Right atrium auricular region (tissue), 2 donors: ENCODE results near the gene MXRA7. TPM values are rescaled to one million over a fixed set of nuclear protein-coding genes. Genes with fewer than 3 reads are reported as not detected.

Experiments
- DNase-seq: peaks from one replicate; pipeline ENCODE4 v3.0.0-alpha.2; 2019; ENCODE audit warnings: low spot score
- H3K27ac ChIP-seq, 2 donors: fragments of 200-600 bp; sonication (generic); 1 replicate in 1 of 2; 2 replicates in 1 of 2; pipeline ENCODE4 v1.5.1; 2016 to 2019
- H3K27me3 ChIP-seq, 2 donors: fragments of 200-600 bp; sonication (generic); one replicate each; pipeline versions ENCODE4 v1.5.1 to v1.6.0; 2017 to 2019
- H3K36me3 ChIP-seq: fragments of 200-600 bp; sonication (generic); one replicate; pipeline ENCODE4 v1.5.1; 2016
- H3K4me1 ChIP-seq, 2 donors: fragments of 200-600 bp; sonication (generic); one replicate each; pipeline versions ENCODE4 v1.5.1 to v1.6.0; 2017 to 2019
- H3K4me3 ChIP-seq, 2 donors: fragments of 200-600 bp; sonication (generic); 1 replicate in 1 of 2; 2 replicates in 1 of 2; pipeline ENCODE4 v1.5.1; 2017 to 2019; ENCODE audit warnings: mild to moderate bottlenecking in 1 of 2, moderate library complexity in 1 of 2
- H3K9me3 ChIP-seq, 2 donors: fragments of 200-600 bp; sonication (generic); one replicate each; pipeline ENCODE4 v1.5.1; 2019
- CTCF ChIP-seq, 2 donors: fragments of 200-600 bp; sonication (generic); IDR thresholded peaks; one replicate each; pipeline ENCODE4 v1.5.1; 2019; ENCODE audit warnings: antibody characterized with exemption in 2 of 2
- total RNA-seq, 2 donors: library from RNA; depleted of rRNA; stranded (reverse); fragments of >200 nt; gene quantifications; one replicate each; pipeline ENCODE4 v1.1.0, GENCODE V29; 2016

Gene MXRA7
- total RNA-seq, 2 donors from 2014 or later: 440 to 644 TPM

GRCh38 chr17:76684756-76685155 lies 26.0 kb downstream of the MXRA7 start:
- H3K27ac ChIP-seq: peak overlapping the region; percentile 93 to 98
- no peak for TF ChIP-seq CTCF (IDR thresholded peaks at IDR 0.05)
- H3K27me3 ChIP-seq: no peaks in the 10 kb centered on the region
- H3K4me3 ChIP-seq: no peak overlapping the region
- H3K9me3 ChIP-seq: no peaks in the 10 kb centered on the region
- peaks cover 0 to 91% of the 10 kb centered on the region in 2 donors for H3K4me1 ChIP-seq
- DNase-seq: no peak
- peaks cover 49% of the 10 kb centered on the region for H3K36me3 ChIP-seq

- H3K36me3 ChIP-seq: peaks cover 52% of the 10 kb centered on the region
- no peak for TF ChIP-seq CTCF (IDR thresholded peaks at IDR 0.05)
- H3K27ac ChIP-seq: peak overlapping the region; percentile 93 to 98
- no peaks in the 10 kb centered on the region for H3K27me3 ChIP-seq
- H3K4me3 ChIP-seq: no peak overlapping the region
- peaks cover 0 to 85% of the 10 kb centered on the region in 2 donors for H3K4me1 ChIP-seq
- DNase-seq: no peak
- no peaks in the 10 kb centered on the region for H3K9me3 ChIP-seq
Measured at GRCh38 chr17:76683921-76684745, 26.6 kb downstream of the MXRA7 start.

- H3K9me3 ChIP-seq: no peaks in the 10 kb centered on the region
- peaks cover 59% of the 10 kb centered on the region for H3K36me3 ChIP-seq
- no peaks in the 10 kb centered on the region for H3K27me3 ChIP-seq
- H3K4me3 ChIP-seq: no peak overlapping the region
- peak in 1 of 2 donors; percentile 5 for TF ChIP-seq CTCF (IDR thresholded peaks at IDR 0.05)
- DNase-seq: no peak
- H3K4me1 ChIP-seq: peaks cover 0 to 76% of the 10 kb centered on the region in 2 donors
- peak overlapping the region; percentile 93 to 98 for H3K27ac ChIP-seq
Measured at GRCh38 chr17:76683011-76683755, 27.6 kb downstream of the MXRA7 start.

- Histone ChIP-seq H3K36me3 (peaks cover 68% of the 10 kb centered on the region), H3K9me3 (no peaks in the 10 kb centered on the region), H3K4me3 (no peak overlapping the region), H3K27ac (peak overlapping the region; percentile 93 to 98), H3K27me3 (no peaks in the 10 kb centered on the region), H3K4me1 (peaks cover 0 to 67% of the 10 kb centered on the region in 2 donors)
- DNase-seq: no peak
- TF ChIP-seq CTCF (IDR thresholded peaks at IDR 0.05): no peak
Measured at GRCh38 chr17:76682296-76682695, 28.5 kb downstream of the MXRA7 start.

- Histone ChIP-seq H3K36me3 (peaks cover 69% of the 10 kb centered on the region), H3K4me3 (no peak overlapping the region)
Measured at GRCh38 chr17:76681222-76682137, 29.3 kb downstream of the MXRA7 start.

More at GRCh38 chr17:76681222-76682137, 29.3 kb downstream of the MXRA7 start:
- Histone ChIP-seq H3K9me3 (no peaks in the 10 kb centered on the region), H3K27me3 (no peaks in the 10 kb centered on the region), H3K4me1 (peaks cover 0 to 59% of the 10 kb centered on the region in 2 donors), H3K27ac (peak overlapping the region; percentile 93 to 98)
- peak; percentile 87 for DNase-seq
- peak; percentile 62 to 81 for TF ChIP-seq CTCF (IDR thresholded peaks at IDR 0.05)
